Measurements from ENCODE around the gene TOMM5.

Gene TOMM5

GRCh38 chr9:37592108-37592951 lies at the start of gene TOMM5:
Gene TOMM5 (minus strand): TSS chr9:37592597. CDS start chr9:37592532, 65 bp downstream.
- no peak for DNase-seq

GRCh38 chr9:37641331-37641730 lies 48.9 kb upstream of the TOMM5 start:
- no peak for DNase-seq

GRCh38 chr9:37640246-37640645 lies 47.8 kb upstream of the TOMM5 start:
- DNase-seq = no peak

GRCh38 chr9:37639841-37640240 lies 47.4 kb upstream of the TOMM5 start:
- no peak for DNase-seq

GRCh38 chr9:37639109-37639762 lies 46.8 kb upstream of the TOMM5 start:
- DNase-seq = no peak

- DNase-seq = no peak
Measured at GRCh38 chr9:37636511-37637448, 44.4 kb upstream of the TOMM5 start.

GRCh38 chr9:37635808-37636207 lies 43.4 kb upstream of the TOMM5 start:
- DNase-seq = no peak

GRCh38 chr9:37632479-37632878 lies 40.1 kb upstream of the TOMM5 start:
- no peak for DNase-seq

- no peak for DNase-seq
Measured at GRCh38 chr9:37626708-37627292, 34.4 kb upstream of the TOMM5 start.

GRCh38 chr9:37625758-37626147 lies 33.4 kb upstream of the TOMM5 start:
- no peak for DNase-seq

GRCh38 chr9:37625036-37625757 lies 32.8 kb upstream of the TOMM5 start:
- no peak for DNase-seq

- DNase-seq = no peak
Measured at GRCh38 chr9:37624073-37624472, 31.7 kb upstream of the TOMM5 start.

GRCh38 chr9:37623267-37623666 lies 30.9 kb upstream of the TOMM5 start:
- no peak for DNase-seq

- DNase-seq = no peak
Measured at GRCh38 chr9:37622462-37622861, 30.1 kb upstream of the TOMM5 start.

GRCh38 chr9:37621273-37622121 lies 29.1 kb upstream of the TOMM5 start:
- no peak for DNase-seq

GRCh38 chr9:37620396-37620795 lies 28.0 kb upstream of the TOMM5 start:
- no peak for DNase-seq

GRCh38 chr9:37619806-37620205 lies 27.4 kb upstream of the TOMM5 start:
- no peak for DNase-seq

- no peak for DNase-seq
Measured at GRCh38 chr9:37618817-37619216, 26.4 kb upstream of the TOMM5 start.

GRCh38 chr9:37617832-37618231 lies 25.4 kb upstream of the TOMM5 start:
- DNase-seq = no peak

GRCh38 chr9:37617161-37617560 lies 24.8 kb upstream of the TOMM5 start:
- DNase-seq = no peak

- no peak for DNase-seq
Measured at GRCh38 chr9:37611961-37612360, 19.6 kb upstream of the TOMM5 start.

Measured in cortex of kidney (tissue), 1 donor.